HepG2 (cell line): ENCODE data around the gene CTNND1. TPM values are rescaled to one million over a fixed set of nuclear protein-coding genes. Genes with fewer than 3 reads are reported as not detected.

ENCODE experiments used
- EED ChIP-seq: sonication (generic); formaldehyde crosslinking; IDR thresholded peaks from 2 replicates; pipeline ENCODE4 v1.5.0; 2020; ENCODE audit warnings: mild to moderate bottlenecking, missing genetic modification reagents
- ELF3 ChIP-seq: IDR thresholded peaks from 2 replicates; pipeline ENCODE4 v1.6.1; 2016; ENCODE audit warnings: missing genetic modification reagents, missing compliant biosample characterization
- FOXA1 ChIP-seq, 2 experiments: fragments of 450-650 bp in 1 of 2; sonication (generic) in 1 of 2; formaldehyde crosslinking in 1 of 2; IDR thresholded peaks; 2 replicates each; pipeline versions ENCODE4 v1.4.0 to v1.6.1; 2016 to 2020; ENCODE audit warnings: missing genetic modification reagents in 1 of 2
- HDAC6 ChIP-seq: fragments of 200-600 bp; sonication (generic); IDR thresholded peaks from 2 replicates; pipeline ENCODE4 v1.7.0; 2017; ENCODE audit warnings: mild to moderate bottlenecking, antibody characterized with exemption, low read length, low read depth
- HNF1B ChIP-seq: sonication (generic); formaldehyde crosslinking; IDR thresholded peaks from 2 replicates; pipeline ENCODE4 v1.5.1; 2020; ENCODE audit warnings: mild to moderate bottlenecking, moderate library complexity, missing genetic modification reagents
- JUN ChIP-seq: sonication (generic); formaldehyde crosslinking; IDR thresholded peaks from 2 replicates; pipeline ENCODE4 v1.4.0; 2020; ENCODE audit warnings: mild to moderate bottlenecking, missing genetic modification reagents
- JUNB ChIP-seq: sonication (generic); formaldehyde crosslinking; IDR thresholded peaks from 2 replicates; pipeline ENCODE4 v1.8.0; 2022; ENCODE audit warnings: missing genetic modification reagents, mild to moderate bottlenecking, borderline replicate concordance
- MTA1 ChIP-seq: sonication (generic); formaldehyde crosslinking; IDR thresholded peaks from 2 replicates; pipeline ENCODE4 v1.4.0; 2020; ENCODE audit warnings: missing genetic modification reagents, mild to moderate bottlenecking, borderline replicate concordance
- MXD3 ChIP-seq: IDR thresholded peaks from 2 replicates; pipeline ENCODE4 v1.6.1; 2016; ENCODE audit warnings: mild to moderate bottlenecking, missing biosample characterization, missing genetic modification reagents
- MXI1 ChIP-seq: IDR thresholded peaks from 3 replicates; pipeline ENCODE4 v1.6.1; 2012; ENCODE audit warnings: low read depth, low read length, inconsistent platforms, borderline replicate concordance
- NAIF1 ChIP-seq: sonication (generic); formaldehyde crosslinking; IDR thresholded peaks from 2 replicates; pipeline ENCODE4 v1.5.0; 2020; ENCODE audit warnings: mild to moderate bottlenecking, missing genetic modification reagents, borderline replicate concordance
- NR2F2 ChIP-seq: IDR thresholded peaks from 2 replicates; pipeline ENCODE4 v1.6.1; 2012; ENCODE audit warnings: low read depth, inconsistent platforms, borderline replicate concordance
- RAD51 ChIP-seq: fragments of 450-650 bp; IDR thresholded peaks from 2 replicates; pipeline ENCODE4 v1.6.1; 2016; ENCODE audit warnings: borderline replicate concordance
- RFX3 ChIP-seq: IDR thresholded peaks from 2 replicates; pipeline ENCODE4 v1.6.1; 2016; ENCODE audit warnings: missing biosample characterization, missing genetic modification reagents
- SIN3B ChIP-seq: fragments of 150-350 bp; IDR thresholded peaks from 2 replicates; pipeline ENCODE4 v1.6.1; 2014; ENCODE audit warnings: low read length
- SMARCC2 ChIP-seq: fragments of 450-650 bp; IDR thresholded peaks from 2 replicates; pipeline ENCODE4 v1.6.1; 2017; ENCODE audit warnings: antibody characterized with exemption, mild to moderate bottlenecking
- SP2 ChIP-seq: sonication (generic); formaldehyde crosslinking; IDR thresholded peaks from 2 replicates; pipeline ENCODE4 v1.5.1; 2020; ENCODE audit warnings: mild to moderate bottlenecking, missing genetic modification reagents
- STAG1 ChIP-seq: sonication (generic); formaldehyde crosslinking; IDR thresholded peaks from 2 replicates; pipeline ENCODE4 v1.4.0; 2020; ENCODE audit warnings: missing genetic modification reagents
- TAF1 ChIP-seq: sonication (generic); formaldehyde crosslinking; IDR thresholded peaks from 2 replicates; pipeline ENCODE4 v1.4.0; 2020; ENCODE audit warnings: missing genetic modification reagents
- ZBTB4 ChIP-seq: sonication (generic); formaldehyde crosslinking; IDR thresholded peaks from 2 replicates; pipeline ENCODE4 v1.4.0; 2020; ENCODE audit warnings: missing genetic modification reagents, mild to moderate bottlenecking, borderline replicate concordance
- ZFP36L1 ChIP-seq: sonication (generic); formaldehyde crosslinking; IDR thresholded peaks from 2 replicates; pipeline ENCODE4 v1.8.0; 2022; ENCODE audit warnings: mild to moderate bottlenecking, missing genetic modification reagents, moderate library complexity
- ZFY ChIP-seq: sonication (generic); formaldehyde crosslinking; IDR thresholded peaks from 2 replicates; pipeline ENCODE4 v1.4.0; 2020; ENCODE audit warnings: missing genetic modification reagents
- ZNF501 ChIP-seq: sonication (generic); formaldehyde crosslinking; IDR thresholded peaks from 2 replicates; pipeline ENCODE4 v1.5.1; 2020; ENCODE audit warnings: mild to moderate bottlenecking, moderate library complexity, missing genetic modification reagents
- ZNF543 ChIP-seq: sonication (generic); formaldehyde crosslinking; IDR thresholded peaks from 2 replicates; pipeline ENCODE4 v1.4.0; 2020; ENCODE audit warnings: mild to moderate bottlenecking, missing genetic modification reagents
- ZNF558 ChIP-seq: sonication (generic); formaldehyde crosslinking; IDR thresholded peaks from 2 replicates; pipeline ENCODE4 v1.9.0; 2022; ENCODE audit warnings: mild to moderate bottlenecking, missing genetic modification reagents, borderline replicate concordance
- ZNF7 ChIP-seq: IDR thresholded peaks from 2 replicates; pipeline ENCODE4 v1.6.1; 2016; ENCODE audit warnings: missing biosample characterization, missing genetic modification reagents
- ZSCAN9 ChIP-seq: IDR thresholded peaks from 2 replicates; pipeline ENCODE4 v1.6.1; 2016; ENCODE audit warnings: borderline replicate concordance
- ZZZ3 ChIP-seq: sonication (generic); formaldehyde crosslinking; IDR thresholded peaks from 2 replicates; pipeline ENCODE4 v1.4.0; 2020; ENCODE audit warnings: missing genetic modification reagents, mild to moderate bottlenecking, borderline replicate concordance
- polyA plus RNA-seq, 8 experiments: library from polyadenylated mRNA; depleted of rRNA in 3 of 8; stranded (reverse) in 7 of 8; unstranded in 1 of 8; fragments of >200 nt; fragmentation: Illumina TruSeq in 4 of 8; extraction: Trizol in 4 of 8; gene quantifications; 2 replicates each; pipeline versions ENCODE4 v1.2.1 to v1.2.3, GENCODE V29; 2011 to 2016; ENCODE audit warnings: low read depth in 4 of 8, missing spikeins in 1 of 8, mixed read lengths in 1 of 8; ENCODE audit not compliant: insufficient read depth in 1 of 8
- total RNA-seq, 5 experiments: library from RNA; depleted of rRNA; stranded (reverse); fragments of >200 nt; fragmentation: Illumina TruSeq; extraction: Trizol; gene quantifications; 2 replicates each; pipeline ENCODE4 v1.2.3, GENCODE V29; 2016; ENCODE audit warnings: low read depth in 1 of 5

CTNND1 gene
- total and polyA plus RNA-seq, 2 of the 13 experiments (the other 11 are each of a cell fraction or from before 2014, with no cell fraction given) = 117 to 128 TPM

GRCh38 chr11:57778318-57779037 lies 16.9 kb downstream of the CTNND1 start (continued):
- TF ChIP-seq TAF1 (CRISPR knock-in tag) = no peak
- peak; percentile 90 for TF ChIP-seq ELF3 (CRISPR knock-in tag)
- TF ChIP-seq FOXA1 (IDR thresholded peaks at IDR 0.05) = no peak
- peak; percentile 60 for TF ChIP-seq FOXA1 (CRISPR knock-in tag; IDR thresholded peaks at IDR 0.05)
- peak; percentile 61; the same call in 1 of the 2 replicates for TF ChIP-seq HNF1B
- no peak for TF ChIP-seq RAD51
- no peak; the same call in 1 of the 2 replicates for TF ChIP-seq JUN (CRISPR knock-in tag)
- no peak for TF ChIP-seq MXD3 (CRISPR knock-in tag)
- TF ChIP-seq MXI1 = peak; percentile 53; the same call in 1 of the 3 replicates
- no peak for TF ChIP-seq RFX3
- no peak for TF ChIP-seq SP2
- TF ChIP-seq ZFP36L1 (CRISPR knock-in tag) = no peak
- no peak for TF ChIP-seq HDAC6
- TF ChIP-seq EED (CRISPR knock-in tag) = no peak
- no peak for TF ChIP-seq SMARCC2
- TF ChIP-seq NR2F2 = no peak
- TF ChIP-seq ZZZ3 (CRISPR knock-in tag) = no peak
- TF ChIP-seq ZNF543 (CRISPR knock-in tag) = 0 out of 2 replicates have a peak, but pooled peaks have one; percentile 66
- TF ChIP-seq ZNF501 (CRISPR knock-in tag) = peak; percentile 58
- TF ChIP-seq ZFY (CRISPR knock-in tag) = no peak
- 0 out of 2 replicates have a peak, but pooled peaks have one; percentile 41 for TF ChIP-seq MTA1 (CRISPR knock-in tag)
- peak; percentile 48; the same call in 1 of the 2 replicates for TF ChIP-seq ZSCAN9 (CRISPR knock-in tag)
- TF ChIP-seq ZBTB4 (CRISPR knock-in tag) = no peak
- no peak for TF ChIP-seq ZNF7 (CRISPR knock-in tag)
- no peak for TF ChIP-seq ZNF558 (CRISPR knock-in tag)
- no peak for TF ChIP-seq SIN3B
- TF ChIP-seq JUNB (CRISPR knock-in tag) = no peak
- TF ChIP-seq NAIF1 (CRISPR knock-in tag) = peak; percentile 81
- no peak for TF ChIP-seq STAG1 (CRISPR knock-in tag)
